GM12864 (cell line): ENCODE measurements around the gene TCIRG1.

Source experiments
- DNase-seq: peaks from one replicate; pipeline ENCODE4 v3.0.0-alpha.2; 2011; ENCODE audit warnings: low read depth
- H3K4me3 ChIP-seq: 2 replicates; pipeline ENCODE4 v1.5.1; 2011; ENCODE audit warnings: mild to moderate bottlenecking, low read depth, low read length, control low read depth
- CTCF ChIP-seq: IDR thresholded peaks from 2 replicates; pipeline ENCODE4 v1.5.1; 2011; ENCODE audit warnings: low read depth, mild to moderate bottlenecking, moderate library complexity, low read length, control low read depth, inconsistent platforms; ENCODE audit errors: missing control alignments

Gene TCIRG1

DNA sequence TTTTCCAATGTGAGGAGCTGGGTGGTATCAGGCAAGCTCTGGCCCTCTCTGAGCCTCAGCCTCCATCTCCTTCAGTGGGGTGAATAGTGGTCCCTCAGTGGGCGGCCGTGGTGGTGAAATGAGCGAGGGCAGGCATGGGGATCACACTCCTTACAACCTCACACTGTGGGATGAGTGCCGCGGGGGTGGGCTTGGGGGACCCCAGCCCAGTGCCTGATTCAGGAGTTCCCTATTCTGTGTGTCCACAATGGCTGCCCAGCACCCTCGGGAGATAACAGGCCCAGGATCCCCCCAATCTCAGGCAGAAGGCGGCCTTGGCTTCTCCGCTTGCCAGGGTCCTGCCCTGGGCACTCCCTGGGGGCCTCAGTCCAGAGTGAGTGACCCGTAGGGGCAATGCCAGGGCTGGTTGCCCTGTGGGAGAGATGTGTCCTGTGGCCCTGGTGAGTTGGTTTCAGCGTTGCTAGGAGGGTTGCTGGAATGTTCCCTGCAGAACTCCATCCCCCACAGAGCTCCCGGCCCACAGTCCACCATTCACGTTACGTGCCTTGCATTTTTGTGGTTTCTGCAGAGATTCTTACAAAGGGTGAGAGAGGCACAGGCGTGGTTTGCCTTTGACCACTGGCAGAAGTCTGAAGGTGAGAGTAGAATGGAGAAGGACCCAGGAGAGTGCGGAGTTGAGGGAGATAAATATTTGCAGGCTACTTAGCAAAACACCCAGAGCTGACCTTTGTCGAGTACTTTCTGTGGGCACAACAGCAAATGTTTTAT is 25.8 kb upstream of the TCIRG1 start:
- no peak for DNase-seq
- TF ChIP-seq CTCF = no peak
- no peak overlapping the region for H3K4me3 ChIP-seq

GRCh38 chr11:68013611-68014156 is 25.1 kb upstream of the TCIRG1 start:
- no peak for TF ChIP-seq CTCF
- DNase-seq = no peak
- H3K4me3 ChIP-seq = no peak overlapping the region

GRCh38 chr11:68014157-68014946 is 24.5 kb upstream of the TCIRG1 start:
- DNase-seq = no peak
- H3K4me3 ChIP-seq = no peak overlapping the region
- TF ChIP-seq CTCF = no peak

GRCh38 chr11:68014947-68015447 is 23.8 kb upstream of the TCIRG1 start:
- DNase-seq = no peak
- H3K4me3 ChIP-seq = no peak overlapping the region
- TF ChIP-seq CTCF = no peak

DNA sequence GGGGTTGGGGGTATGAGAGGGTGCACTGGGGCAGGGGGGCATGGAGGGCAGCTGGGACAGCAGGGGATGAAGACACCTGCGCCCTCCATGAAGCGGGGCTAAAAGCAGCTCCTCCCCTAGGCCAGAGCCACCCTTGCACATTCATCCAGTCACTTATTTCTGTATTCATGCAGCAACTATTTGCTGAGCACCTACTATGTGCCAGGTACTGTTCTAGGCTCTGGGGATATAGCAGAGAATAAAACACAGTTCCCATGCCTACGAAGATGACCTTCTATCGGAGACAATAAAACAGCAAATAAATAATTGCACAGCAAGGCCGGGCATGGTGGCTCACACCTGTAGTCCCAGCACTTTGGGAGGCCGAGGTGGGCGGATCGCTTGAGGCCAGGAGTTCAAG is 23.4 kb upstream of the TCIRG1 start:
- no peak for TF ChIP-seq CTCF
- H3K4me3 ChIP-seq = no peak overlapping the region
- no peak for DNase-seq

DNA sequence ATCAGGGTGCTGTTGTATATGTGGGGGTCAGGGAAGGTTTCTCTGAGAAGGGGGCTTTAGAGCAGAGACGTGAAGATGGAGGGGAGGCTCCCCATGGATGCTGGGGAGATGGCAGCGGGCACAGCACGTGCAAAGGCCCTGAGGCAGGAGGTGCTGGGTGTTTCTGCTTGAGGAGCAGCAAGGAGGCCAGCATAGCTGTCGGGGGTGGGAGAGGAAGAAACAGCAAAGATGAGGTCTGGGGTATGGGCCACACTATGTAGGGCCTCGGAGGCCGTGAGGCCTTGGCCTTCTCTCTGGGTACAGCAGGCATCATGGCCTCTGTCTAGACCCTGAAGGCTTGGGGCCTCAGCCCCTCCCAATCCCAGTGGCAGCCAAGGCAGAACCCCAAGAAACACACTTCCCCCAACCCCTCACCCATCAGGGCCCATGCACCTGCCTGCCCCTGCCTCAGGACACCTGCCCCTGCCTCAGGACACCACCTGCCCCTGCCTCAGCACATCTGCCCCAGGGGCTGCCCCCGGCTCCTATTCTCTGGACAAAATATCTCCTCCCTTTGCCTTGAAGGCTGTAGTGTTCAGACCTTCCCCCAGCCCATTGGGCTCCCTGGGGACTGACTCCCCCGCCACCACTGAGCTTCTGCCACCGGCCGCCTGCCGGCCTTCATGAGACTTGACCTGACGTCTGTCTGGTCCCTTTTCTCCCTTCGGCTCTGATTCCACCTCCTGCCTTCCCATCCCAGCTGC is 22.5 kb upstream of the TCIRG1 start:
- TF ChIP-seq CTCF = no peak
- H3K4me3 ChIP-seq = no peak overlapping the region
- no peak for DNase-seq
